ENCODE measurements around the gene ATP1A2. TPM values are rescaled to one million over a fixed set of nuclear protein-coding genes. Genes with fewer than 3 reads are reported as not detected.
A peak's percentile ranks its signal among the peaks of the same experiment; 100 is the strongest.

ATP1A2 gene
- total RNA-seq, 1 experiment from 2014 or later: 23.2 TPM

- ATAC-seq (peak; percentile 89), DNase-seq (ENCODE audit: low spot score) (peak; percentile 78)
- peaks cover 82% of the 10 kb centered on the region for H3K27me3 Mint-ChIP-seq (ENCODE audit: low read depth)
- H3K4me1 Mint-ChIP-seq: peaks cover 4% of the 10 kb centered on the region
- no peaks in the 10 kb centered on the region for H3K36me3 Mint-ChIP-seq
- CTCF ChIA-PET: interaction anchor here (0.7 to 29.5 kb wide), 39 partner anchors 8 to 249 kb away, joined by 3 to 978 read pairs (median 5); partner anchors contain the start of genes ATP1A2, IGSF8, IGSF9 and KCNJ10
- TF ChIP-seq KAT7 (CRISPR knock-in tag; IDR thresholded peaks at IDR 0.05; ENCODE audit: borderline replicate concordance) (no peak), CTCF (IDR thresholded peaks at IDR 0.05) (peak; percentile 95)
- H3K4me3 Mint-ChIP-seq: no peak overlapping the region
- no peaks in the 10 kb centered on the region for H3K9me3 Mint-ChIP-seq
- POLR2A ChIA-PET: interaction anchor here (1.2 to 1.9 kb wide), 3 partner anchors 11 to 21 kb away, joined by 3 to 5 read pairs (median 5); no protein-coding TSS in a partner anchor
- no peak overlapping the region for H3K27ac Mint-ChIP-seq
Measured at GRCh38 chr1:160078512-160079195, 36.9 kb upstream of the ATP1A2 start.

- H3K36me3 Mint-ChIP-seq: no peaks in the 10 kb centered on the region
- CTCF ChIA-PET: interaction anchor here (1.1 to 29.5 kb wide), 21 partner anchors 7 to 212 kb away, joined by 3 to 978 read pairs (median 9); partner anchors contain the start of genes IGSF8, IGSF9, KCNJ10 and PIGM
- peaks cover 8% of the 10 kb centered on the region for H3K4me1 Mint-ChIP-seq
- H3K27ac Mint-ChIP-seq: no peak overlapping the region
- ATAC-seq (no peak), DNase-seq (ENCODE audit: low spot score) (no peak)
- POLR2A ChIA-PET: interaction anchor here (1.2 to 1.9 kb wide), 2 partner anchors 20 to 22 kb away, joined by 3 to 5 read pairs; no protein-coding TSS in a partner anchor
- peaks cover 84% of the 10 kb centered on the region for H3K27me3 Mint-ChIP-seq (ENCODE audit: low read depth)
- no peak overlapping the region for H3K4me3 Mint-ChIP-seq
- no peaks in the 10 kb centered on the region for H3K9me3 Mint-ChIP-seq
- TF ChIP-seq FOXP1 (CRISPR knock-in tag; IDR thresholded peaks at IDR 0.05; ENCODE audit: borderline replicate concordance) (no peak), CREM (CRISPR knock-in tag; IDR thresholded peaks at IDR 0.05) (no peak), FOXP4 (CRISPR knock-in tag; IDR thresholded peaks at IDR 0.05) (no peak), PRDM15 (CRISPR knock-in tag; IDR thresholded peaks at IDR 0.05) (no peak), IRF1 (CRISPR knock-in tag; IDR thresholded peaks at IDR 0.05) (no peak), MLX (CRISPR knock-in tag; IDR thresholded peaks at IDR 0.05) (no peak), ATF3 (CRISPR knock-in tag; conservative IDR thresholded peaks at IDR 0.05) (no peak), ETV6 (CRISPR knock-in tag; IDR thresholded peaks at IDR 0.05) (no peak), JUN (CRISPR knock-in tag; IDR thresholded peaks at IDR 0.05) (no peak), ZSCAN18 (CRISPR knock-in tag; IDR thresholded peaks at IDR 0.05) (no peak), EMX1 (CRISPR knock-in tag; IDR thresholded peaks at IDR 0.05) (no peak), TEAD4 (CRISPR knock-in tag; IDR thresholded peaks at IDR 0.05) (no peak), ZNF232 (CRISPR knock-in tag; IDR thresholded peaks at IDR 0.05) (no peak), AFF4 (CRISPR knock-in tag; IDR thresholded peaks at IDR 0.05; ENCODE audit: borderline replicate concordance) (no peak), ZNF138 (CRISPR knock-in tag; conservative IDR thresholded peaks at IDR 0.05) (no peak)
Measured at GRCh38 chr1:160079448-160079847, 36.1 kb upstream of the ATP1A2 start.

Measured in WTC11 (cell line).